Activated T-cell treated with anti-CD3 and anti-CD28 coated beads, Interleukin-2, amount 50 U/mL, for 24 hours (primary cell): ENCODE data around the gene DPYSL5.
"Not testable (repeated sequence)": the region's sequence is repeated elsewhere in the genome, so short reads cannot be mapped to it uniquely, and the experiment has no call there.

Source experiments
- DNase-seq: peaks from one replicate; pipeline ENCODE4 v3.0.0-alpha.2; 2020
- H3K27ac Mint-ChIP-seq: 2 replicates; pipeline ENCODE4 v1.8.0; 2020; ENCODE audit warnings: mild to moderate bottlenecking, mixed read lengths
- H3K27me3 Mint-ChIP-seq: 2 replicates; pipeline ENCODE4 v1.8.0; 2020; ENCODE audit warnings: mixed read lengths
- H3K36me3 Mint-ChIP-seq: 2 replicates; pipeline ENCODE4 v1.8.0; 2020; ENCODE audit warnings: low read depth, mixed read lengths
- H3K4me1 Mint-ChIP-seq: 2 replicates; pipeline ENCODE4 v1.8.0; 2020; ENCODE audit warnings: low read depth, mixed read lengths
- H3K4me3 Mint-ChIP-seq: 2 replicates; pipeline ENCODE4 v1.8.0; 2020; ENCODE audit warnings: mild to moderate bottlenecking, moderate library complexity, mixed read lengths
- H3K9me3 Mint-ChIP-seq: 2 replicates; pipeline ENCODE4 v1.8.0; 2020; ENCODE audit warnings: mixed read lengths

Gene DPYSL5

DNA sequence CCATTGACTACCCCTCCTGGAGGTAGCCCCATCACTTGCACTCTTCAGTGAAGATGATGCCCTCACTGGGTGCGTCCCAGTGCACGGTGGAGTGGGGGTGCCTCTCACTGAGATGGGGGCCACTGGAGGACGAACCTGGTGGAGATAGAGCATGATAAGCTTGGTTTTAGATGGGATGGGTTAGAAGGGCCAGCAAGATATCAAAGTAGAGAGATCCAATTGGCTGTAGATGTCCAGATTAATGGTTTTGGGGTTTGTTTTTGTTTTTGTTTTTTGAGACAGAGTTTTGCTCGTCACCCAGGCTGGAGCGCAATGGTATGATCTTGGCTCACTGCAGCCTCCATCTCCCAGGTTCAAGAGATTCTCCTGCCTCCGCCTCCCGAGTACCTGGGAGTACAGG is 28.3 kb downstream of the DPYSL5 start:
- no peaks in the 10 kb centered on the region for H3K9me3 Mint-ChIP-seq
- DNase-seq: no peak
- H3K4me3 Mint-ChIP-seq: no peak overlapping the region
- H3K27ac Mint-ChIP-seq: no peak overlapping the region
- no peaks in the 10 kb centered on the region for H3K4me1 Mint-ChIP-seq
- H3K36me3 Mint-ChIP-seq: no peaks in the 10 kb centered on the region
- H3K27me3 Mint-ChIP-seq: peaks cover 26% of the 10 kb centered on the region

DNA sequence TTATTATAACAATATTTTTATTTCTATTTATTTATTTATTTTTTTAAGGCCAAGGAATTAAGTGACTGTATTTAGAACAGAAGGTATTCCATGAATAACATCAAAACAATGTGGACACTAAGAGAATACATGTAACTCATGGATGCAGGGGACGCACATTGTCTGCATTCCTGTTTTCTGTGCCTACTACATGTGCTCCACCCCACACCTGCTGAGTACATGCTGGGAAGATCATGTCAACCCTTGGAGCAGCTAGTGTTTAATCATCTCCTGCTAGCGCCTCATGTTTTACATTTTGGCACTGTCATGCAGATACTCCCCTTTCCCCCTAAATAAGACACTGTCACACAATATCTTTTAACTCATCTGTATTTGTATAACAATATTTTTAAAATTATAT is 29.3 kb downstream of the DPYSL5 start:
- peaks cover 23% of the 10 kb centered on the region for H3K27me3 Mint-ChIP-seq
- DNase-seq: no peak
- H3K9me3 Mint-ChIP-seq: no peaks in the 10 kb centered on the region
- H3K27ac Mint-ChIP-seq: no peak overlapping the region
- no peak overlapping the region for H3K4me3 Mint-ChIP-seq
- H3K4me1 Mint-ChIP-seq: no peaks in the 10 kb centered on the region
- no peaks in the 10 kb centered on the region for H3K36me3 Mint-ChIP-seq

DNA sequence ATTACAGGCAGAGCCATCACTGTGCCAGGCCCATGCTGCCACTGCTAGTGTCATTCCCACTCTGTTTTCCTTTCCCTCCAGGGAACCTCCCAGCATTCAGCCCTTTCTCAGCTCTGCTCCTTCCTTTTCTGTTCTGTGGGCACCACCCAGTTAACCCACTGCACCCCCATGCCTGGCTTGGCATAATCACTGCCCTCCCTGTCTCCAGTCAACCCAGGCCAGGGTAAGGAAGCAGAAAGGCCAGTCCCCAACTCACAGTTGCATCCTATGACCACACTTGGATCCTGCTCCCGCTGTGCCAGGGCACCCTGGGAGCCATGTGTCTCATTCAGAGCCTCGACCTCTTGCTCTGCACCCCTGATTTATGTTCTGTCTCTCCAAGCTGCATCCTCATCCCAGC is 32.2 kb downstream of the DPYSL5 start:
- Mint-ChIP-seq H3K36me3 (no peaks in the 10 kb centered on the region), H3K27me3 (peaks cover 25% of the 10 kb centered on the region), H3K4me3 (no peak overlapping the region), H3K9me3 (no peaks in the 10 kb centered on the region), H3K4me1 (no peaks in the 10 kb centered on the region), H3K27ac (no peak overlapping the region)
- DNase-seq: no peak

DNA sequence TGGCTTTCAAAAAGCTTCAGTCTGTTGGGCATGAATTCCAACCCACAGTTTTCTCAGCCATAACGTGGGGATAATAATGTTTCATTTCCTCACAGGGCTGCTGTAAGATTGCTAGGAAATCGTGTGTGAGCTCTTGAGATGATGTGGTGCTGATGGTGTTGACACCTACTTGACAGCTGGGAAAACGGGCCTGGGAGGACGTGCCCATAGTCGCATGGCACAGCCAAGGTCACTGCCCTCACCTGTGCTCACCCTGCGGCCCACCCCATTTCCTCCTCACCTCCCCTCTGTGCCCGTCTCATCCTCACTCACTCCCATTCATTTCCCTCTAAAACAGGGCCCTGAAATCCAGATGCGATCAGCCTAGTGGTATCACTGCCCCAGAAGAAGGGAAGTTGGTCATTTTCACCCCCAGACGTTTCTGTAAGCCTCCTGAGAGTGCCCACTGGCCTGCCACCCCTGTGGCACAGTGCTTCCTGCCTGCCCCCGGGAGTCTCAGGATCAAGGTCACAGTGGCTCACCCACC is 33.0 kb downstream of the DPYSL5 start:
- DNase-seq: no peak
- Mint-ChIP-seq H3K27ac (no peak overlapping the region), H3K4me3 (no peak overlapping the region)

DNA sequence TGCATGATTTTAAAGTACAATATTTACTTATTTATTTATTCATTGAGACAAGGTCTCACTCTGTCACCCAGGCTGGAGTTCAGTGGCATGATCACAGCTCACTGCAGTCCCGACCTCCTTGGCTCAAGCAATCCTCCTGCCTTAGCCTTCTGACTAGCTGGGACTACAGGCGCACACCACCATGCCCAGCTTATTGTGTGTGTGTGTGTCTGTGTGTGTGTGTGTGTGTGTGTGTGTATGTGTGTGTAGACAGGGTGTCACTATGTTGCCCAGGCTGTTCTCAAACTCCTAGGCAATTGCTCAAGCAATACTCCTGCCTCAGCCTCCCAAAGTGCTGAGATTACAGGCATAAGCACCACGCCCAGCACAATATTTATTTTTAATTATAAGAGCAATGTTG is 34.3 kb downstream of the DPYSL5 start:
- H3K9me3 Mint-ChIP-seq, H3K36me3 Mint-ChIP-seq, DNase-seq, H3K4me3 Mint-ChIP-seq, H3K4me1 Mint-ChIP-seq, H3K27ac Mint-ChIP-seq: not testable (repeated sequence)
- peaks cover 21% of the 10 kb centered on the region for H3K27me3 Mint-ChIP-seq

More for the DNA sequence above, 33.0 kb downstream of the DPYSL5 start:
- Mint-ChIP-seq H3K4me1 (no peaks in the 10 kb centered on the region), H3K36me3 (no peaks in the 10 kb centered on the region), H3K9me3 (no peaks in the 10 kb centered on the region), H3K27me3 (peaks cover 21% of the 10 kb centered on the region)

DNA sequence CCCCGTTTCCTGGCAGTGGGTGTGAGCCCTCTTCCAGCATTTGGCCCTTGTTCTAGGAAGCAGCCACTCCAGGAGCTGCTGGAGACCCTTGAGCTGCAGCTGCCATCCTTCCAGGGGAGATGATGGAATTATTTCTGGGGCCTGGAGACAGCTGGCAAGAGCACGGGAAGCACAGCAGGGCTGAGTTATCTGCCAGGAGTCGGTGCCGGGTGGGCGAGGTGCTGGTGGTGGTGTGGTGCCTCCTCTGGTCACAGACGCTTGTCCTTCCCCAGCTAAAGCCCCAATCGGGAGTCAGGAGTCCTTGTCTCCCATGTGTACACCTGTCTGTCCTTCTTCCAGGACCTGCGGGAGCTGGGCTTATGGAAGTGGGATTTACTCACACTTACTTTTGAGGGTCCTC is 36.0 kb downstream of the DPYSL5 start:
- H3K27me3 Mint-ChIP-seq: peaks cover 21% of the 10 kb centered on the region
- H3K4me1 Mint-ChIP-seq: no peaks in the 10 kb centered on the region
- H3K27ac Mint-ChIP-seq: no peak overlapping the region
- no peaks in the 10 kb centered on the region for H3K36me3 Mint-ChIP-seq
- H3K4me3 Mint-ChIP-seq: no peak overlapping the region
- no peaks in the 10 kb centered on the region for H3K9me3 Mint-ChIP-seq
- no peak for DNase-seq

DNA sequence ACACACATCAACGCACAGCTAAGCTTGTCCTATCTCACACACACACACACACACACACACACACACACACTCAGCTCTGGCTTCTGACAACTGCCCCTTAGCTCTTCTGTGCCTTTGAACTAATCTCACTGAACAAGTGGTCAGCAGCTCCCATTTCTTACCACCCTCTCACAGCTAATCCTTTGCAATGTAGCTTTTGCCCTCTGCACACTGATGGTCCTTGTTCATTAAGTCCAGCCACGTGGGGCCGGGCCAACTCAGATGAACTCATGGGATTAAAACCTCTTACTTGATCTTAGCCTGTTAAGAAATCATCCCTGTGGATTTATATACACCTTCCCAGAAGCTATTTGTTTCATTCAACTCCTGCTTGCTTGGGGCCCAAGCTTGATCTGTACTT is 36.6 kb downstream of the DPYSL5 start:
- Mint-ChIP-seq H3K36me3 (no peaks in the 10 kb centered on the region), H3K27me3 (peaks cover 21% of the 10 kb centered on the region), H3K4me3 (no peak overlapping the region), H3K27ac (no peak overlapping the region), H3K4me1 (no peaks in the 10 kb centered on the region), H3K9me3 (no peaks in the 10 kb centered on the region)
- DNase-seq: no peak

DNA sequence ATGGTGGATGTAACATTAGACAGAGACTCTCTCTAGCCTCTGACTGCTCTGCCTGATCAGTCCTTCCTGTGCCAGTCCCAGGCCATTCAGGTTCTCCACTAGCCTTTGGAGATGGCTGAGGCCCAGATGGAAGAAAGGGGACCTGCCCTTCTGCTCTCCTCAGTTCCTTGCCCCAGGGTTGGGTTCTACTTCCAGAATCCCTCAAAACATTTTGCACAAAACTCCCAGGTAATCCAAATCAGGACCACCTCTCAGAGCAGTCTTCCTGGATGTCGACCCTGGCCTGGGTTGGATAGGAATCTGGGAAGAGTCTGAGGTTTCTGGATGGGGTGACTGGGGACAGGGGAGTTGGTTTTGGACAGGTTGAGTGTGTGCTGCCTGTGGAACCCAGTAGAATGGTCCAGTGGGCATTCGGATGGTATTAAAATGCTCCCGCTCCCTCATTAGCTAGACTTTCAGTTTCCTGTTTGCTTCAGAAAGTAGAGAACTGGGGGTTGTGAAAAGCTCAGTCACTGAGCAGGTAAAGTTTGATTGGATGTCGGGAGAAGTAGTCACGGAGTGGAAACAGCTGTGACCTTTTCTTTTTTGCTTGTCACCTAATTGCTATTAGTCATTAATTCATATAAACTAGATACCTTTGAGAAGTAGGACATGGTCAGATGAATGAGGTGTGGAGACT is 37.9 kb downstream of the DPYSL5 start:
- Mint-ChIP-seq H3K27ac (no peak overlapping the region), H3K4me3 (no peak overlapping the region), H3K27me3 (peaks cover 13% of the 10 kb centered on the region), H3K4me1 (no peaks in the 10 kb centered on the region), H3K9me3 (no peaks in the 10 kb centered on the region), H3K36me3 (no peaks in the 10 kb centered on the region)
- no peak for DNase-seq

DNA sequence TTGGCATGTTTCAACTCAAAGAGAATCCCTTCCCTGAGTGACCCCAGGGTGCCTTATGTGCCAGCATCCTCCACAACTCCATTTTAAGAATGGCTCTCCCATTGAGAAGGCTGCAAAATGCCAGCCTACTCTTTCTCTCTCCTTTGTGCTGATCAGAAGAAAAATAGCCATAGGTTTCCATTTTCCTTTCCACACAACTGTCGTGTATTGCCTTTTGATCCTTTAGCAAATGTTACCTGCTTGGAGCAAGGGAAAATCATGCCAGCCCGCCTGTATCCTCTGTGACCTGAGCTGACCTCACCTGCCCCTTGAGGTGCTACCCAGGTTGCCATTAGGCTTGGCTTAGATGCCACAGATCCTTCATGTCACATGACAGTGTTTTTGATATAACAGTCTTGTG is 38.8 kb downstream of the DPYSL5 start:
- H3K36me3 Mint-ChIP-seq: no peaks in the 10 kb centered on the region

DNA sequence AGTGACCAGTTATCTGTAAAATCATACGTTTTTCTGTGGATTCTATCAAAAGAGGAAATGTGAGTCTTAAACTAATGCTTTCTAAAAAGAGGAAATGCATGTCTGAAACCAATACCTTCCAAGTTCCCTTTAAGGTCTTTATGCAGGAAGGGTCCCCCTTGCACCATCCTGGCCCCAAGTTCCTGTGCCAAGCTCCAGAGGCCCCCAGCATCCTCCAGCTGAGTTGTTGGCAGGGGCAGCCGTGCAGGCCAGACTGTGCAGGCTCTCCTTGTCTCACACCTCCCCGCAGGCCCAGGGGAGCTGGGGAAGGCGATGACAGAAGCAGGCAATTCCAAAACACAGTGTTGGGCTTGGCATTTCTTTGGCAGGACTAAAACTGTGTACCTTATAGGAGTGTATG is 39.2 kb downstream of the DPYSL5 start:
- Mint-ChIP-seq H3K4me1 (no peaks in the 10 kb centered on the region), H3K36me3 (no peaks in the 10 kb centered on the region), H3K27ac (no peak overlapping the region), H3K9me3 (no peaks in the 10 kb centered on the region), H3K4me3 (no peak overlapping the region), H3K27me3 (peaks cover 8% of the 10 kb centered on the region)
- DNase-seq: no peak

More for the DNA sequence above, 38.8 kb downstream of the DPYSL5 start:
- no peaks in the 10 kb centered on the region for H3K4me1 Mint-ChIP-seq
- no peaks in the 10 kb centered on the region for H3K9me3 Mint-ChIP-seq
- peaks cover 8% of the 10 kb centered on the region for H3K27me3 Mint-ChIP-seq
- H3K4me3 Mint-ChIP-seq: no peak overlapping the region
- H3K27ac Mint-ChIP-seq: no peak overlapping the region
- DNase-seq: no peak

DNA sequence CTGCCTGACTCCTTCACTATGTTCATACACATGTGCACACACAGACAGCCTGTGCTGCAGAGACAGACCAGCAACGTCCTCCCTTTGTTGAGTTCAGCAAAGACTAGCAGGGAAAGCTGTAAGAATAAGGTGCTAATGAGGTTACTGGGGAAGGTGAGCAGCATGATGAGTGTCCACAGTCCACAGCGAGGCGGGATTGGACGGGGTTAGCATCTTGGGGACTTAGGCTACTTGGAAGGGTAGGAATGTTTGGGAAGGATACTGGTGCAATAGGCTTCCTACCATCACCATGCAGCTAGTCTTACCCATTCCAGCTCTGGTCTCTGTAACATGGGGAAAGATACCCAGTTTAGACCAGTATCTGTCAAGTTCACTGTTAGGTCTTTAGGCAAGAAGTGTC is 41.9 kb downstream of the DPYSL5 start:
- no peak overlapping the region for H3K4me3 Mint-ChIP-seq
- no peak overlapping the region for H3K27ac Mint-ChIP-seq
- no peak for DNase-seq
- H3K27me3 Mint-ChIP-seq: no peaks in the 10 kb centered on the region
- H3K9me3 Mint-ChIP-seq: no peaks in the 10 kb centered on the region
- H3K36me3 Mint-ChIP-seq: no peaks in the 10 kb centered on the region
- no peaks in the 10 kb centered on the region for H3K4me1 Mint-ChIP-seq

DNA sequence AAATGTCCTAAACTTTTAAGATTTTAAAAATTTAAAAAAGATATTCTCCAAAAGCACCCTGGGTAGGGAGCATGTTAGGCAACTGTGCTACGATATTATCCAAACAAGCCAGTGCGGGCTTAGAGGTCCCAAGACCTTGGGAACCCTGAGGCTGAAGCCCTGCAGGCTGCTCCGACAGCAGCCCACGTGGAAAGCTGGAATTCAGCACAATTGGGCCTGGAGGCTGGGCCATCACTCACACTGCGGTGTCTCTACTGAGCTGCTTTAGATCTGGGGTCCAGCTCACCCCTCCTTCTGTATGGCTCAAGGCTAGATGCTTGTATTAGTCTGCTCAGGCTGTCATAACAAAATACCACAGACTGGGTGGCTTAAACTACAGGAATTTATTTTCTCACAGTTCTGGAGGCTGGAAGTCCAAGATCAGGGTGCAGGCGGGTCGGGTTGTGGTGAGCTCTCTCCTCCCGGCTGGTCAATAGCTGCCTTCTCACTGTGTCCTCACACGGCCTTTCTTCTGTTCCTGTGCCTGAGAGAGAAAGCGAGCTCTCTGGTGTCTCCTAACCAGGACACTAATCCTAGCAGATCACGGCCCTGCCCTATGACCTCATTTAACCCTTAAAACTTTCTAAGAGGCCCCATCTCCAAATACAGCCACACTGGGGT is 42.5 kb downstream of the DPYSL5 start:
- H3K4me3 Mint-ChIP-seq: no peak overlapping the region
- no peaks in the 10 kb centered on the region for H3K27me3 Mint-ChIP-seq
- no peak for DNase-seq
- no peaks in the 10 kb centered on the region for H3K9me3 Mint-ChIP-seq
- H3K4me1 Mint-ChIP-seq: no peaks in the 10 kb centered on the region
- no peak overlapping the region for H3K27ac Mint-ChIP-seq
- no peaks in the 10 kb centered on the region for H3K36me3 Mint-ChIP-seq

DNA sequence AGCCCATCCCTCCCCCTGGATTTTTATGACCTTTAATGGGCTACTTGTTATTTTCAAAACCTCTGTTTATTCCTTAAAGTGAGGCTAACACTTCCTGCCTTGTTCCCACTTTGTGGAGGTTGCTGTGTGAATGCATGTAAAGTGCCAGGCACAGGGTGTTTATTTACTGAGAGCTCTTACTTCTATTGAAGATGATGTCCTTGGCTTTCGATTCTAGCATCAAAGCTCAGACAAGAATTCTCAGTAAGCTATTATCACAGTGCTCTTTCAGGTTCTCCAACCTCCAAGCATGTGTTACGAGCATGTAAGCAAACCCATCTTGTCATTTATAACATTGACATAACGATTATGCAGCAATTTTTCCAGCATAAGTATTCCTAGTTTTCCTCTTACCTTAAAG is 44.2 kb downstream of the DPYSL5 start:
- Mint-ChIP-seq H3K9me3 (no peaks in the 10 kb centered on the region), H3K27me3 (no peaks in the 10 kb centered on the region), H3K4me3 (no peak overlapping the region)

DNA sequence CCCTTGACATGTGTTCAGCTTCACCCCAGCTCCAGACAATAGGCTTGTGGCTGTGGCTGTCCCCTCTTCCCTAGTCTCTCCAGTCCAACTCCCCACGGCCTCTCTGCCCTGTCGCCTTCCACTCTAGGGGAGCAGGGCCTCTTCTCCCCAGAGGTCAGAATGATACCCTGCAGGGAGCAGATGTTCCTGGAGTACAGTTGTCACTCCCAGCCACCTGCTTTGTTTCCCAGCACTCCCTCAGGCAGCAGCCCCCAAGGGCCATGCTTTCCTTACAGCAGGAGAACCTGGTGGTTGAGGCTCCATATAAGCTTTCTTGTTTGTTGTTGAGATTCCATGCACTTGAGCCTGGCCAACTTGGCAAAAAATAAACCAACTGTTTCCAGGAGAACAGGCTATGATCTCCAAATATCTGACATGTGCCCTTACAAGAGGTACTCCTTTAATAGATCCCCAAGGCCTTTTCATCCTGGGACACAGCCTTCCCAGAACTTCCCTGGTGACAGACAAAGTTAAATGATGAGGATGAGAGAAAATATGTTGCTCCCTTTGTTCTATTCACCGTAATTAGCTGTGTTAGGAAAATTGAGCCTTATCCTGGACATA is 45.1 kb downstream of the DPYSL5 start:
- Mint-ChIP-seq H3K27ac (no peak overlapping the region), H3K4me1 (no peaks in the 10 kb centered on the region), H3K36me3 (no peaks in the 10 kb centered on the region), H3K9me3 (no peaks in the 10 kb centered on the region), H3K27me3 (no peaks in the 10 kb centered on the region), H3K4me3 (no peak overlapping the region)
- DNase-seq: no peak

More for the DNA sequence above, 44.2 kb downstream of the DPYSL5 start:
- H3K27ac Mint-ChIP-seq: no peak overlapping the region
- H3K36me3 Mint-ChIP-seq: no peaks in the 10 kb centered on the region
- no peak for DNase-seq
- H3K4me1 Mint-ChIP-seq: no peaks in the 10 kb centered on the region

DNA sequence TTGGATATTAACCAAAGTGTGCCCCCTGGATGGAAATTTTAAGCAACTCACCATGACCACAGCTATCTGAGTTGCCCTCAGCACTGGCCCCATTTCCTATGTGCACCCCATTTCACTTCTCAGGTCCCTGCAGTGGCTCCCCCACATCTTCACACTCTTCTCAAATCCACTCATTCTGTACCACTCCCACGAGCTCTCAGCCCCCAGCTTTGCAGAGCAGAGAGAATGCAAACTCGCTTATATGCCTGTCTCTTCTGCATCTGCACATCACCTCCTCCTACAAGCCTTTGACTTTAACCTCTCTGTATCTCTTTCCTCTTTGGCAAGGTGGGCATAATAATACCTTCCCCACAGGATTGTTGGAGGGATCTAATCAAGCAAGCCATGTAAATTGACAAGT is 46.2 kb downstream of the DPYSL5 start:
- H3K4me3 Mint-ChIP-seq: no peak overlapping the region
- no peaks in the 10 kb centered on the region for H3K4me1 Mint-ChIP-seq
- H3K9me3 Mint-ChIP-seq: no peaks in the 10 kb centered on the region
- no peaks in the 10 kb centered on the region for H3K27me3 Mint-ChIP-seq
- no peak for DNase-seq
- H3K27ac Mint-ChIP-seq: no peak overlapping the region
- no peaks in the 10 kb centered on the region for H3K36me3 Mint-ChIP-seq
